ENCODE results near the gene HPCA. TPM values are rescaled to one million over a fixed set of nuclear protein-coding genes. Genes with fewer than 3 reads are reported as not detected.
A peak's percentile ranks its signal among the peaks of the same experiment; 100 is the strongest.

HPCA gene
- total and polyA plus RNA-seq, 2 of the 4 experiments (the other 2 are of a cell fraction) = 0.22 TPM; not detected in 1

GRCh38 chr1:32869923-32870614 is 16.2 kb upstream of the HPCA start:
- H4K91ac ChIP-seq (ENCODE audit: insufficient read depth, low read depth, low read length) = no peak overlapping the region
- WGBS, 2 experiments (ENCODE audit: extremely low coverage in 2 of 2, insufficient read length in 1 of 2) = 53% methylated on average over 6 of the region's 16 CpGs; no CpG with 5 or more reads in 1 of the 2 experiments
- peaks cover 15% of the 10 kb centered on the region for H3K27me3 ChIP-seq (ENCODE audit: control insufficient read depth, insufficient read depth, low read length)
- no peak overlapping the region for H3K18ac ChIP-seq (ENCODE audit: low read depth, low read length)
- no peaks in the 10 kb centered on the region for H3K9me1 ChIP-seq (ENCODE audit: insufficient read depth, low read length)
- peak overlapping the region; percentile 22; the same call in 1 of the 2 replicates for H3K4me3 ChIP-seq (ENCODE audit: insufficient read depth, low read depth, low read length)
- peaks cover 4% of the 10 kb centered on the region; the same call in 1 of the 2 replicates for H3K4me1 ChIP-seq (ENCODE audit: control insufficient read depth, insufficient read depth, low read length)
- H4K20me1 ChIP-seq (ENCODE audit: insufficient read depth, low read length) = peaks cover 12% of the 10 kb centered on the region
- POLR2A ChIA-PET (ENCODE audit: unreplicated experiment) = no interaction called here
- H2AK5ac ChIP-seq (ENCODE audit: low read depth, low read length) = no peak overlapping the region
- H3K23ac ChIP-seq (ENCODE audit: low read depth, low read length) = no peak overlapping the region
- no TSS peak for BruUV-seq (replicated peaks)
- H2BK15ac ChIP-seq (ENCODE audit: low read depth, low read length) = no peak overlapping the region
- H2BK5ac ChIP-seq (ENCODE audit: low read depth, low read length, poor library complexity, severe bottlenecking) = no peak overlapping the region
- no peak overlapping the region for H4K8ac ChIP-seq (ENCODE audit: low read depth in 2 of 2, low read length in 2 of 2)
- TF ChIP-seq SMC3 (IDR thresholded peaks at IDR 0.05; ENCODE audit: low read depth, low read length) (no peak), RCOR1 (IDR thresholded peaks at IDR 0.05; ENCODE audit: insufficient replicate concordance, low read length) (no peak), MAZ (IDR thresholded peaks at IDR 0.05; ENCODE audit: borderline replicate concordance, low read depth, low read length) (no peak), CEBPB (IDR thresholded peaks at IDR 0.05; ENCODE audit: low read depth, low read length) (no peak), MAFK (IDR thresholded peaks at IDR 0.05; ENCODE audit: low read depth, low read length) (no peak), ELK1 (IDR thresholded peaks at IDR 0.05; ENCODE audit: borderline replicate concordance, low read depth, low read length) (no peak), FOS (IDR thresholded peaks at IDR 0.05; ENCODE audit: low read depth, low read length) (no peak), NFE2L2 (IDR thresholded peaks at IDR 0.05; ENCODE audit: low read depth, low read length) (no peak), RAD21 (IDR thresholded peaks at IDR 0.05; ENCODE audit: low read length) (no peak), MXI1 (IDR thresholded peaks at IDR 0.05; ENCODE audit: borderline replicate concordance, low read depth, low read length) (no peak), CTCF (conservative IDR thresholded peaks at IDR 0.05; ENCODE audit: low read depth, low read length) (no peak), CHD1 (IDR thresholded peaks at IDR 0.05; ENCODE audit: low read depth, low read length) (no peak), RFX5 (IDR thresholded peaks at IDR 0.05; ENCODE audit: low read depth, low read length) (no peak), POLR2A (IDR thresholded peaks at IDR 0.05; ENCODE audit: low read depth, low read length) (no peak), USF2 (IDR thresholded peaks at IDR 0.05; ENCODE audit: low read depth, low read length) (no peak), BHLHE40 (IDR thresholded peaks at IDR 0.05; ENCODE audit: low read depth, low read length) (no peak)
- H2AK9ac ChIP-seq (replicated peaks; ENCODE audit: low read depth, low read length, poor library complexity) = peak overlapping the region; percentile 77
- intact Hi-C loops (cut with micrococcal nuclease) (no loop called here), in situ Hi-C loops (cut with MboI; ENCODE audit: low sequenced_read_pairs) (no loop called here), dilution Hi-C loops (cut with HindIII; ENCODE audit: low sequenced_read_pairs, unreplicated experiment) (no loop called here)
- peak overlapping the region; percentile 49; the same call in 1 of the 2 replicates for H3K9ac ChIP-seq (ENCODE audit: low read depth, low read length)
- peaks cover 1% of the 10 kb centered on the region; the same call in 1 of the 2 replicates for H3K36me3 ChIP-seq (ENCODE audit: control insufficient read depth, insufficient read depth, low read length)
- no peak overlapping the region for H2BK120ac ChIP-seq (ENCODE audit: low read depth, low read length)
- no peaks in the 10 kb centered on the region for H3K9me3 ChIP-seq (ENCODE audit: control insufficient read depth, insufficient read depth, low read length)
- ATAC-seq (ENCODE audit: low read depth) = no peak
- no peak overlapping the region for H3K4ac ChIP-seq (ENCODE audit: low read depth, low read length)
- no peak for DNase-seq
- peak overlapping the region; percentile 78 for H3K4me2 ChIP-seq (ENCODE audit: low read depth, low read length)
- H4K5ac ChIP-seq (ENCODE audit: low read depth, low read length) = no peak overlapping the region
- H2BK20ac ChIP-seq (ENCODE audit: low read depth, low read length) = no peak overlapping the region
- H3K14ac ChIP-seq (replicated peaks; ENCODE audit: low read depth, low read length) = no peak overlapping the region
- H2AFZ ChIP-seq (replicated peaks; ENCODE audit: low read length, poor library complexity) = peak overlapping the region; percentile 72
- H3K27ac ChIP-seq (ENCODE audit: insufficient read depth, low read length) = no peak overlapping the region
- no peak overlapping the region for H3K56ac ChIP-seq (ENCODE audit: extremely low read depth, insufficient read depth, low read length)
- H3K79me1 ChIP-seq (ENCODE audit: low read depth in 1 of 2, low read length in 2 of 2) = no peaks in the 10 kb centered on the region
- CTCF ChIA-PET = no interaction called here

Measured in IMR-90 (cell line).